ENCODE results near the gene GLB1L3.
"Not testable (repeated sequence)": the region's sequence is repeated elsewhere in the genome, so short reads cannot be mapped to it uniquely, and the experiment has no call there.

Gene GLB1L3

DNA sequence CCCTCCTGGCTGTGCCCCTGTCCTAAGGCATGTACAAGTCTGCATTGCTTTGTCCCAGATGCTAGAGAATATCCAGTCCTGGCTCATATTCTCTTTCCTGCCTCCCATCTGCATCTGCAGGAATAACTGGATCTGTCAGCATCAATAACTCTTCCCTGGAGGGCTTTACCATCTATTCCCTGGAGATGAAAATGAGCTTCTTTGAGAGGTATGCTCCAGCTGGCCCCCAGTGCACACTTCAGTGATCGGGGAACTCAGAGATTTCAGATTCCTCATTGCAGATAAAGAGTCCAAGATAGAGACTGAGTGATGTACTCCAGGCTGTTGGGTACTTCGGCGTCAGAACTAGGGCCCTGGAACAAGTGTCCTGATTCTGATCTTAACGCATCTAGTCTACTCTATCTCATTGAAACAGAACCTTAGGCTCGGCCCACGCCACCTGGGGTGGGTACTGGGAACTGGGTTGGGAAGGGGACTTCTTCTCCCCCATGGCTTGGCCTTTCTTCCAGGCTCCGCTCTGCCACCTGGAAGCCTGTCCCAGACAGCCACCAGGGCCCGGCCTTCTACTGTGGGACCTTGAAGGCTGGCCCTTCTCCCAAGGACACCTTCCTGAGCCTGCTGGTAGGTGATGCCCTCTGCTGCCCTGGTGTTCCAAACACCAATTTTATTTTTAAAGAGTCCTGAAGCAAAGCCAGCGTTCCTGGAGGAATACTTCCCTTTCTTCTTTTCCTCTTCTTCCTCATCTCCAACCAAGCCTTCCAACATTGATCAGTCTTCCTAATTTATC lies 37.8 kb downstream of the GLB1L3 start:
- DNase-seq = no peak

DNA sequence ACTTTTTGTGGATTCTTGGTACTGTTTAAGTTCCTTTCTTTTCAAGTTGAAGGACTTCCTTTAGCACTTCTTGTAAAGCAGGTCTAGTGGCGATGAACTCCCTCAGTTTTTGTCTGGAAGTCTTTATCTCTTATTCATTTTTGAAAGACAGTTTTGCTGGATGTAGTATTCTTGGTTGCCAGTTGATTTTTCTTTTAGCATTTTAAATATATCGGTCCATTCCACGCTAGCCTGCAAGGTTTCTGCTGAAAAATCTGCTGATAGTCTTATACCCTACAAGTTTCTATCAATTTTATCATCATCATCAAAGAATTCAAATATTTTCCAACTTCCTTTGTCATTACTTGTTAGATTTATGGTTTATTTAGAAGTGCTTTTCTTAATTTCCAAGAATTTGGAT lies 40.9 kb downstream of the GLB1L3 start:
- no peak for DNase-seq

DNA sequence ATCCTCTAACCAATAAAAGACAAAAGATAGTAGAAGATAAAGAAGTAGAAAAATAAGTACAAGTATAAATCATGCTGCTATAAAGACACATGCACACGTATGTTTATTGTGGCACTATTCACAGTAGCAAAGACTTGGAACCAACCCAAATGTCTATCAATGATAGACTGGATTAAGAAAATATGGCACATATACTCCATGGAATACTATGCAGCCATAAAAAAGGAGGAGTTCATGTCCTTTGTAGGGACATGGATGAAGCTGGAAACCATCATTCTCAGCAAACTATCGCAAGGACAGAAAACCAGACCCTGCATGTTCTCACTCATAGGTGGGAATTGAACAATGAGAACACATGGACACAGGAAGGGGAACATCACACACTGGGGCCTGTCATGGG lies 45.2 kb downstream of the GLB1L3 start:
- DNase-seq = not testable (repeated sequence)

DNA sequence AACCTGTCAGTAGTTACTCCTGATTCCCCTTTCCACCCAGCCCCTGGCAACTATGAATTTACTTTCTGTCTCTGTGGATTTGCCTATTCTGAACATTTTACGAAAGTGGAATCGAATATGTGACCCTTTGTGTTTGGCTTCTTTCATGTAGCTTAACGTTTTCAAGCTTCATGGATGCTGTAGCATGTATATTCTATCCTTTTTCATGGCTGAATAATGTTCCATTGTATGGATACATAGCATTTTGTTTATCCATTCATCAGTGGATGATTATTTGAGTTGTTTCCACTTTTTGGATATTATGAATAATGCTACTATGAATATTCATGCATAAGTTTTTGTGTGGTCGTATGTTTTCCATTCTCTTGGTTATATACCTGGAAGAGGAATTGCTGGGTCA lies 46.4 kb downstream of the GLB1L3 start:
- DNase-seq = no peak

DNA sequence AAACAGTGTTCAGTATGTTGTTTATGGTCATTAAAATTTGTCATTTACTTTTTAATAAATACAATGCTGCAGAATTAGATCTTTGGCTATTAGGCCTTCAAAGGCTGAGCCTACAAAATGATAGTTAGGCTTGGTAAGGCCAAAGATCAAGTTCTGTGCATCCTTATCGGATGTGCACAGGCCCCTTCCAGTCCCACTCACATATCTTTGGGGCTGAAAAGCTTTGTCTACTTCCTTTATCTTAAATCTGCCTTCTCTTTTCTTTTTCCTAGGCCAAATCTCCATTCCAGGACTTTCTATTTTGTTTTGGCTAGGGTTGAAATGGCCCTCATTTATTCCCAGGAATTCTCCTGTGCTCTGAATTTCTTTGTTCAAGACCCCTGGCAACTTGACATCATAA lies 52.3 kb downstream of the GLB1L3 start:
- no peak for DNase-seq

DNA sequence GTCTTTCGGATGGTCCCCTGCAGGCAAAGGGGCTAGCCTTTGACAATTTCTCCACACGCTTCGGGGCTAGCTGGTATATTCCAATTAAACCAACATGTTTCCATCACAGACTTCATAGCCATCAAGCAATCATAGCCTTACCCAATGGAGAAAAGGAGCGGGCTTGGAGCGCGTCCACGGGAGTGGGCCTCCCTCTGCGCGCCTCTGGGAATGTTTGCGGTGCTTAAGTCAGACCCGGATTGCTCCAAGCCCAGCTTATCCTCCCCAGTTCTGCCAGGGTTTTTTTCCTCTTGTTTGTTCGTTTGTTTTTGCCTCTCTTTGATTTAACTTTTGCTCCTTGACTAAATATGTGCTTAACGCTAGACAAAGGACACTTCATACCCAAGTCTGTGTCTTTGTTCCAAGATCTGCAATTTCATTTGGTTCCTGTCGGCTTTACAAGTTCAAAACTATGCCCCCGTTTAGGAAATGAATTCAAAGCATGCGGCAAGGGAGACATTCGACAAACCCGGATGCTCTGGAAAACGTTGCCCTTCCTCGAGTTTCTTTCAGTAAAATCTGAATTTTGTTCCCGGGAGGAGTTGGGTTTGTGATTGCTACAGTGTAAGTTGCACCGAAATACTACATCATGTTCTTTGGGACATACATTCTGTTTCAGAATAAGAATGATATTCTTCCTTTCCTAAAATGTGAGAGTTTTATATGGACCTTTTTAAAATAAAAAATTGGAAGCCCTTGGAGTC lies 54.6 kb downstream of the GLB1L3 start:
- no peak for DNase-seq

DNA sequence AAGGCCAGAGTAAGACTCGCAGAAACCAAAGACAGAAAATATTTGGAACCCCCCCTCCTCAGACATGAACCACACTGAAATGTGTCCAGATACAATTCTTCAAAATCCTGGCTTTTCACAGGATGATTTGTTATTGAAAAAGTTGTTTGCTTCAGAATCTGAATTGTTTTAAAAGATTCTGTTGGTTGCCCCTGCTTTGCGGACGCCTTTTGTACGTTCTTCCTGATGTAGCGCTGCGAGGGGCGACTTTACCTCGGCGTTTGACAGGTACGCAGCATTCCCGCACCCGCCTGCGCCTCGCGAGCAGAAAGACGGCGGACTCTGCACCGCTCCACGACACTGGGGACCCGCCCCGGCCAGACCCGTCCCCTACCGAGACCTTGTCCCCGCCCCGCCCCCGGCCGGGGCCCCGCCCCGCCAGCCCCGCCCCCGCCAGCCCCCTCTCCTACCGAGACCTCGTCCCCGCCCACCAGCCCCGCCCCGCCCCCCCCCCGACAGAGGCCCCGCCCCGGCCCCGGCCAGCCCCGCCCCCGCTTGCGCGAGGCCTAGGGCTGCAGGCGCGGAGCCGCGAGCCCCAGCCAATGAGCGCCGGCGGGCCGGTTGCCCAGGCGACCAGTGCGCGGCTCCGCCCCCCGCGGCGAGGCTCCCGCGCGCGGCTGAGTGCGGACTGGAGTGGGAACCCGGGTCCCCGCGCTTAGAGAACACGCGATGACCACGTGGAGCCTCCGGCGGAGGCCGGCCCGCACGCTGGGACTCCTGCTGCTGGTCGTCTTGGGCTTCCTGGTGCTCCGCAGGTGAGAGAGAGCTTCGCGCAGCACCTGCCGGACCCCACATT lies 55.4 kb downstream of the GLB1L3 start, which contains the start of gene GLB1L2:
TSS of gene GLB1L2 (plus strand) at position 635 of the 835 bp plus-strand sequence. CDS start at position 709, 74 bp downstream.
- DNase-seq = peak in 40 of 51 donors; percentile 13 to 79 (median 54)

DNA sequence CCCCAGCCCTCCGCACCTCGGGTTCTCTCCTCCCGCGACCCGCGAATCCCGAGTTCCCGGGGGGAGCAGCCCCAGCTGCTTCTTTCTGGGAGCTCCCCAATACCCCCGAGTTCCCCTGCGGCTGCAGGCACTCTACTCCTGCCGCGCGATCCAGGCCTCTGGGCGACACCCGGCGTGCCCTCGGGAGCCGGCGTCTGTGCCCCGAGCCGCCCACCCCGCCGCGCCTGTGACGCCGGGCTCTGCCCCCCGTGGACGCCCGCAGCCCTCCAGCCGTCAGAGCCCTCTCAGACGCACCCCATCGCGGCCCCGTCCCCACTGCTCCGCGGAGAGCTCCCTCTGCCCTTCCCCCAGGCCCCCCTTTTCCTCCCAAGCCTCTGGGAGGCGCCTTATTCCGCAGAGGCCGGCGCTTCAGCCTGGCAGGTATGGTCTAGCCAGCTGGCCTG lies 56.0 kb downstream of the GLB1L3 start:
- DNase-seq = peak in 1 of 51 donors; percentile 7

DNA sequence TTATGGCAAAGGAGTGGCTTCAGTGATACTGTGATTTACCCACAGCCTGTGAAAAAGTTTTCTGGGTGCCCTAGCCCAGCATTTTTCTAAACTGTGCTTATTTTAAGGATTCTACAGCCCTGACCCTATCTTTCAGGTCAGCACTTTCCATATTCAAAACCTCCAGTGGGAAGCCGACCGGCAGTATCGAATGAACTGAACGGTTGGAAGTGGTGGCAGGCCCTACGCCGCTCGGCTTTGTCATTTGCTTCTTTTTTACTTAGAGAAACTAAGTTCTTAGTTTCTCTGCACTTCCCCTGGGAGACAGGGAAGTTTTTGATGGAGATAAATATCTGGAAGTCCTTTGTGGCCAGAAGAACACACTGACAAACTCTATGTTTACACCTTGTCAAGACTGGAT lies 56.6 kb downstream of the GLB1L3 start:
- DNase-seq = no peak

DNA sequence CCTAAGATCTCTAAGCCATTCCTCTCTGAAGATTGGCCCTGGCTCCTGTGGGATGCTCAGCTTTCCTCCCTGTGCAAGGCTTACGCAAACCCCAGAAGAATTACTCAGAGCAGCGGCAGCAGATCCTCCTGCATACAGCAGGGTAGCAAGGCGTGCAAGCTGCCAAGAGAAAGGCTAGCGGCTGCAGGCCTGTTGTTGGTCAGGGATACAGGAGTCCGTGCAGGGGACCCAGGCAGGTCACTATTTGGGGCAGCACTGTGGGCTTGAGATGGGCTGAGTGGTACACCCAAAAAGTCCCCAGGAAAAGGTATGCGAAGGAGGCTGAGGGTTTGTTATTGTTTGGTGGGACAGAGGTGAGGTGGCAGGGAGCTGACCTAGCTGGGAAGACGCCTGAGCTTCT lies 57.1 kb downstream of the GLB1L3 start:
- no peak for DNase-seq

DNA sequence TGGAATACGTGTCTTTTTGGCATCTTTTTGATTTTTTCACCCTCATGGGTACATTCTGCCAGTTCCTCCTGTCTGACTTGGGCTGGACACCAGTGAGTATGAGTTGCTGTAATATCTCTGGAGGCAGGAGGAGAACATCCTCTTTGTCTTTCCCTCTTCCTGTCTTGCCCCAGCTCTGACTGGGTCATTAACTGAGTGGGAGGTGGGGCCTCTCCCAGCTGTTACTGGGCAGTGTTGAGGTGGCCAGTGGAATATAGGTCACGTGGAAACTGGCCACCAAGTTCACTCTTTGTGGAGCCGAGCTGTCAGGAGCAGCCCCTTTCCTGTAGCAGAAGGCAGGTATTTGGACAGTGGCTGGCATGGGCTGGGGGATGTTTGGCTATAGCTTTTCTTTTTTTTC lies 57.8 kb downstream of the GLB1L3 start:
- no peak for DNase-seq

DNA sequence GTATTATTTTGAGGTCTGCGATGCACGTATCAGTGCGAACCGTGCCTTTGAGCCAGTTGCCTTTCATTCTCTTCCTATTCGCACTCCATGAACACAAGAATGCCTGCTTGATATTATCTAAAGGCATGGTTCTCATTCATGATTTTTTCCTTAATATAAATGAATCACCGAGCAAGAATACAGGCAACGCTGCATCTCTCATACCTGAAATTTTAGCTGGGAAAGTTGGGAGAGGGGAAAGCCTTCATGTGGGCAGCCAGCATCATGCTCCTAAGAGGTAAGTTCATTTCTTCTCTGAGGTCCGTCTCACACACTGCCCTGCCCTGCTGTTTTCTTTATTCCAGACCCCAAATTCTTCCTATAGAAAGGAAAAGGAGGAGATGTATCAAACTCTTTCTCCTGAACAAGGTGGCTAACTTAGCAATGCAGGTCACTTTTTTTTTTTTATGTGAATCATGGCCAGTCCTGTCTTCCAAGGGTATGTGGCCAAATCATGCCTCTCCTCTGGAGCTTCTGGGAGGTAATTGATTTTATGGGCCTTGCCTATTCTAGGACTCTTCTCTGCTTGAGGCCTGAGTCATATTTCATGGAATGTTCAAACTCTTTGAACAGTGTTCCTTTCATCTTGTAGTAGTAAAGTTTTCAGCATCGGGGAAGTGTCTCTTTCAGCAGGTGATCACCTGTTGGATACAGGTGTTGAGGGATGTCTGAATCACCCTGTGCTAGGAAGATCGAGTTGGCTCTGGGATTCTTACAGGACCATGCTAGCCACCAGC lies 58.8 kb downstream of the GLB1L3 start:
- DNase-seq = no peak

DNA sequence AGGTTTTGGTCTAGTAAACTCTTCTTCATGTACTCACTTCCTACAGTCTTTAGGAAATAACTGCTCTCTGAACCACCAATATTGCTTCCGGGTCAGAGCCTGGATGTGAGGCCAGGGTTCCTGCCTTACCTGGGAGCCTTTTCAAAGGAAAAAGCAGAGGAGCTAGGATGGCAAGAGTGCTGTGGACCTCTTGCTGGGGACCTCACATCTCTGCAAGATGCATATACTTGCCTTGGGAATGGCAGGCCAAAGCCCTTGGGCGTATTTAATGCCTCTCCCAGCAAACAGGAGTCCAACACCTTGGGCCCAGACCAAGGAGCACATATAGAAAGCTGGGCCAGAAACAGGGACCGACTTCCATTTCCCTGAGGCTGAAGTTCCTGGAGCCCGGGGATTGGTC lies 60.9 kb downstream of the GLB1L3 start:
- no peak for DNase-seq

DNA sequence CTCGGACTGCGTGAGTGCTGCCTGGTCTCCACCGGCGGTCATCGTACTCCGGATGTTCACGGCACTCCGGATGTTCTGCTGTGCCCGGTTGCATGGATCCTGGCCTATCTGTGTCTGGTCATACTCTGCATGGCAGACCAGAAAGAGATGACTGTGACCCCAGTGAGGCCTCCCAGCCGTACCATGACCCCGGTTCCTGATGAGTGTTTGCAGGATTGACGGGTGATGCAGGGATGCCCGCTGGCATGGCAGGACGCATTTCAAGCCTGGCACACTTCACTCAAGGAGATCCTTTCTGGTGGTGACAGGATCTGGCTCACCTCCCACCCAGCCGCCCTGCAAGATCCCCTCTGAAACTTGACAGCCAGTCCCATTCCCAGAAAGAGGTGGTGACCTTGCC lies 61.9 kb downstream of the GLB1L3 start:
- no peak for DNase-seq

DNA sequence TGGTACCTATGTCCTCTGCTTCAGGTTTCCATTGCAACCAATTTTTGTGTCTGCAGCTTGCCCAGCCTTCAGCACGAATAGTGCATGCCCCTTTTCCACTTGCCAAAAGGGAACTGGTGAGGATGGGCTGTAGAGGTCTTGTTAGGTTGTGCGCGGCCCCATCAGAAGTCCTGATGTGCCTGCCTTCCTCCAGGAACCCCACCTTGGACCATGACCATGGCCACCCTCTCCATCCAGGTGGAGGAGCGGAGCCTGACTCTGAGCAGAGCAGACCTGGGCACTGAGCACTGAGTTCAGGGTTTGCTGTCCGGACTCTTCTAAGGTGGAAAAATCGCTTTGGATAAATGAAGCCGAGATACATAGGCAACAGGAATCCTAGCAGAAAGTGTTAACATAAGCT lies 62.5 kb downstream of the GLB1L3 start:
- no peak for DNase-seq

DNA sequence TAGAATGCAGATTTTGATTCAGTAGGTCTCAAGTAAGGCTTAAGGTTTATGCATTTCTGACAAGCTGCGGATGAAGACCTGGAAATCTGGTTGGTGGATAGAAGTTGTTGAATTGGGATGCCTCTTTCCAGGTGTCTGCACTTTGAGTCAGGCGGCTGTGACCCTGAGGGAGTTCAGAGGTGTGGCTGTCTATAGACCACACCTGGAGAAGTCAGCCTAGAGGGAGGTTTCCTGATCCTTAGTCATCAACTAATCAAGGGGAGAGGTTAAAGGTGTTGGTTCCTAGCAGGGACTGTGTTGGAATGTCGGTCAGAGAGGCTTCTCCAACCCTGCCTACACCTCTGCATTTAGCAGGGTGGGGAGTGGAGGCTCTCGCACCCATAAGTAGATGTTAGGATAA lies 63.6 kb downstream of the GLB1L3 start:
- DNase-seq = no peak

DNA sequence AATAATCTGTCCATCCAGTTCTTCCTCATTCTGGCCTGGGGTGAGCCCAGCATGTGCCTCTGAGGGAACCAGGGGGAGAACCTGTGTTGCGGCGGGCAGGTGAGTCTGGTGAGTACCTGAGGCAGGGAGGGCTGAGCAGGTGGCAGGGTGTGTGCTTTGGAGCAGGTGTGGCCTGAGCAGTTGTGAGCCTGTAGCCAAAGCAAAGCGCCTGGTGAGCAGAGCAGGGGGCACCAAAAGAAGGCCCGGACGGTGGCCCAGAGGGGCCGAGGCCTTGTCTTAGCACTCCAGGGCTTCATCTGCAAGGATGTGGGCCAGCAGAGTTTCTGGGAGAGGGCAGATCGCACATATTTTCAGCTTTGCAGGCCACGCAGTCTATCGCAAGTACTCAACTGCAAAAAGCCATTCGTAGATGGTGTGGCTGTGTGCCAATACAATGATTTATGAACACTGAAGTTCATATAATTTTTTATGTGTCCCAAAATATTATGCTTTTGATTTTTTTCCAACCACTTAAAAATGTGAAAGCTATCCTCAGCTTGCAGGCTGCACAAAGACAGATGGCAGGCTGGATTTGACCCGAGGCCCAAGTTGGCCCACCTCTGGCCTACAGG lies 64.3 kb downstream of the GLB1L3 start:
- DNase-seq = no peak

DNA sequence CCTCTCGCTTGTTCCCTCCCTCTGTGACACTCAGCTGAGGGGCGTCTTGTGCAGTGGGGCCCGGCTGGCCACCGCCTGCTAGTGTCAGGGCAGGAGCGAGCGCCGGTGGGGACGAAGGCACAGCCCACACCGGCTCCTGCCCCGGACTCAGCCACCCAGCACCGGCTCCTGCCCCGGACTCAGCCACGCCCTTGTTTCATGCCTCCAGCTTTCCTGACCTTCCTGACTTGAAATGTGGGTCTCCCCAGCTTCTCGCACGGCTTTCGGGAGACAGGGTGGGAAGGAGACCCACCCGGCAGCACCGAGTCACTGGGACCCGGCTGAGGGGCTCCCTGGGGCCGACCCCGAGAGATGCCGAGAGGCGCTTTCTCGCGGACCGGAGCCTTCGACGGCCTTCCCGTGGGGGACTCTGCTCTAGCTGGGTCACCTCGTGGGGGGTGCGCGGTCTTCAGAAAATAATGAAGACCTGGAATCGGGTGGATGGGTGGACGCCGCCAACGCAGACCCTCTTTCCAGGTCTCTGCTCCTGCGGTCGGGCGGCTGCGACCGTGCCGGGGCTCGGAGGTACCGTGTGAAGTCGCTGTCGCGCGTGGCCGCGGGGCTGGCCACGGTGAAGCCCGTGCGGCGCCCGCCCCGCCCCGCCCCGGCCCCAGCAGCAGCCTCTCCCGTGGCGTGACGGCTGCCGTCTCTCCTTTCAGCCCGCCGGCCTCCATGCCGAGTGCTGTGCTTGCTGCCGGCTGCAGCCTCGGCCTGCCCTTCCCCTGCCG lies 65.8 kb downstream of the GLB1L3 start:
- DNase-seq = no peak

DNA sequence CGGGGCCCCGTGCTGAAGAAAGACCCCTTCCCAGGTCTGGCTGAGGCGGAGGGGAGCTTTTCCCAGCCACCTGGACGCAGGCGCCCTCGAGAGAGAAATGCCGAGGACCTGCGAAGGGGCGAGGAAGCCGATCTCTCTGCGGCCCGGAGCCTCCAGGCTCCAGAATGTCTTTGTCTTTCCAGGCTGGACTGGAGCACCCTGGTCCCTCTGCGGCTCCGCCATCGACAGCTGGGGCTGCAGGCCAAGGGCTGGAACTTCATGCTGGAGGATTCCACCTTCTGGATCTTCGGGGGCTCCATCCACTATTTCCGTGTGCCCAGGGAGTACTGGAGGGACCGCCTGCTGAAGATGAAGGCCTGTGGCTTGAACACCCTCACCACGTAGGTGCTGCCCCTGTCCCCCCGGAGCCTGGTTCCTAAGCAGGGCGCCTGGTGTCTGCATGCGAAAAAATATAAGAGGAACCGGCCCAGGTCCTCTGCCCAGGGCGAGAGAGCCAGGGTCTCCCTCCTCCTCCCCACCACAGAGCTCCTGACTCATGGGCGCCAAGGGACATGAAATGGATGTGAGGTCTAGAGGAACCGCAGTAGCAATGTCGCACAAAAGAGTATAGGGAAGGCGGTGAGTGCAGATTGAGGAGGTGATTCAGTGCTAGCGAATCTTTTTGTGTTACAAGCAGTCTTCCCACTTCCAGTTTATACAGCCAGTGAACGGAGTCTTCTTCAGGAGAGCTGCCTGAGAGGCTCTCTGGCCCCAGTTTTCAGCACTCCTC lies 66.6 kb downstream of the GLB1L3 start:
- DNase-seq = no peak
